ENCODE data around the gene TP73. TPM values are rescaled to one million over a fixed set of nuclear protein-coding genes. Genes with fewer than 3 reads are reported as not detected.

Gene TP73
- total RNA-seq, 6 experiments from 2014 or later, result 0.05 to 2.3 (median 0.32) TPM

- DNase-seq (no peak), ATAC-seq (no peak)
- TF ChIP-seq, protein P1, sequence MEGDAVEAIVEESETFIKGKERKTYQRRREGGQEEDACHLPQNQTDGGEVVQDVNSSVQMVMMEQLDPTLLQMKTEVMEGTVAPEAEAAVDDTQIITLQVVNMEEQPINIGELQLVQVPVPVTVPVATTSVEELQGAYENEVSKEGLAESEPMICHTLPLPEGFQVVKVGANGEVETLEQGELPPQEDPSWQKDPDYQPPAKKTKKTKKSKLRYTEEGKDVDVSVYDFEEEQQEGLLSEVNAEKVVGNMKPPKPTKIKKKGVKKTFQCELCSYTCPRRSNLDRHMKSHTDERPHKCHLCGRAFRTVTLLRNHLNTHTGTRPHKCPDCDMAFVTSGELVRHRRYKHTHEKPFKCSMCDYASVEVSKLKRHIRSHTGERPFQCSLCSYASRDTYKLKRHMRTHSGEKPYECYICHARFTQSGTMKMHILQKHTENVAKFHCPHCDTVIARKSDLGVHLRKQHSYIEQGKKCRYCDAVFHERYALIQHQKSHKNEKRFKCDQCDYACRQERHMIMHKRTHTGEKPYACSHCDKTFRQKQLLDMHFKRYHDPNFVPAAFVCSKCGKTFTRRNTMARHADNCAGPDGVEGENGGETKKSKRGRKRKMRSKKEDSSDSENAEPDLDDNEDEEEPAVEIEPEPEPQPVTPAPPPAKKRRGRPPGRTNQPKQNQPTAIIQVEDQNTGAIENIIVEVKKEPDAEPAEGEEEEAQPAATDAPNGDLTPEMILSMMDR (IDR thresholded peaks at IDR 0.05), result no peak
- TF ChIP-seq POLR2A (IDR thresholded peaks at IDR 0.05), result no peak
- Histone ChIP-seq H3K9me3 (no peaks in the 10 kb centered on the region), H3K27me3 (no peaks in the 10 kb centered on the region), H3K36me3 (no peaks in the 10 kb centered on the region), H3K4me1 (peaks cover 0 to 14% (median 0%) of the 10 kb centered on the region in 4 donors), H3K4me3 (no peak overlapping the region), H3K27ac (no peak overlapping the region)
- intact Hi-C loops (cut with DNase I), result no loop called here
- 46% methylated on average over 6 of the region's 6 CpGs for WGBS (ENCODE audit: insufficient coverage, low coverage, low lambda C conversion rate, missing lambda C conversion rate)
These were observed 98.4 kb downstream of the TP73 start for GRCh38 chr1:3750741-3751140.

DNA sequence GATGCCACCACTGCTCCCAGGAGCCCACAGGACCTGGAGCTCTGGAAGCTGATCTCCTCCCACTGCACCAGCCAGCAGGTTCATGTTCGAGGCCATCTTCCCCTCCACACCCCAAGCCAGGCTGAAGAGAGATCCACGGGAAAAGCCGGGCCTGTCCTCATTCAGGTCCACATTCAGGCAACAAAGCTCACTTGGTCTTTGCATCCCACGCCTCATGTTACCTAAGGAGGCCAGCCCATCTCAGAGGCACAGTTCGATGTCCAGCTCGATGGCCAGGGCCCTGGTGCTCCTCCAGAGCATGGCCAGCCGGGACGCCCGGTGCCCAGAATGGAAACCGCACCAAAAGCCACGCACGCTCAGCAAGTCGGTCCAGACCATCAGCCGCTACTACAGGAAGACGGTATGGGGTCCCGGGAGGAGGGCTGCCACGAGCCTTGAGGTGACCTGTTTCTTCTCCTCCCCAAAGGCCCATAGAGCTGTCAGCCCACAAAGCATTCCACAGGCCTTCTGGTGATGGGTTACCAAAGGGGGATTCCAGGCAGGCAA lies 100.2 kb downstream of the TP73 start, which contains the start of gene CCDC27:
TSS of gene CCDC27 (plus strand) at position 51 of the 546 bp plus-strand sequence. CDS start at position 83, 32 bp downstream.
- Histone ChIP-seq H3K36me3 (no peaks in the 10 kb centered on the region), H3K4me1 (peaks cover 0 to 4% (median 0%) of the 10 kb centered on the region in 4 donors), H3K9me3 (no peaks in the 10 kb centered on the region), H3K4me3 (no peak within 1 kb of the TSS), H3K27me3 (no peaks in the 10 kb centered on the region), H3K27ac (no peak within 1 kb of the TSS)
- TF ChIP-seq, protein P1 (IDR thresholded peaks at IDR 0.05), result no peak
- TF ChIP-seq POLR2A (IDR thresholded peaks at IDR 0.05), result no peak
- ATAC-seq (no peak), DNase-seq (no peak)
- WGBS (ENCODE audit: insufficient coverage, low coverage, low lambda C conversion rate, missing lambda C conversion rate), result 90% methylated on average over 2 of the region's 17 CpGs
- intact Hi-C loops (cut with DNase I), result no loop called here

DNA sequence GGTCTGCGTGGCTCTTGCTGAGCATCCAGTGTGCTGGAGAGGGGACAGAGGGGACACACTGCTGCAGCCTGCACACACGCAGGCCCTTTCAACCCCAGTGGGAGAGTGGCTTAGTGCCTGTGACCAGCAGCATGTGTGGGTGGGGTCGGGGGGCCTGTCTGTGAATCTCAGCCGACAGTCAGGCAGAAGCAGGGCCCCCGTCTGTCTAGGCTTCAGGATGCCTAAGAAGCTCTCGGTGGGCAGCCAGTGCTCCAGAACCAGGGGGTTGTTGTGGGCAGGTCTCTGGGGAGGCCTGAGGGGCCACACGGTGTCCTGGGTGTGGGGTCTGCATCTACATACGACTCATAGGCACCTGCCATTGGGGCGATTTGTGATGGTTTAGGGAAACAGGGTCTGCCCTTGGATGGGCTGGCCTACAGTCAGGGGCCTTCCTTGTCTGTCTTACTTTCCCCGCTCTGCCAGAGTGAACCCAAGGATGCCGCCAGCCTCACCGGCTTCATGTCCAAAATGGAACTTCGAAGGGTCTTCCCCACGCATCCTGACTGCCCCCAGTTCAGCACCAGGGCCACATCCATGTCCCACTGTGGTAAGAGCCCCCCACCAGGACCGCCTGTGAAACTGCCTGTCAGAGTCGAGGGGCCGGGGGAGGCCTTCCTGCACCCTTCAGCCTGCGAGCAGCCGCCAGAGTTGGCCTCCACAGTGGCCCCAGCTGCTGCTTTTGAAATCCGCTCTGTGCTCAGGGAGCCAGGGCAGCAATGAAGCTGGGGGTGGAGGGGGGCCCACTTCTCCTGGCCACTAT lies 101.5 kb downstream of the TP73 start:
- WGBS (ENCODE audit: insufficient coverage, low coverage, low lambda C conversion rate, missing lambda C conversion rate), result 72% methylated on average over 7 of the region's 20 CpGs
- Histone ChIP-seq H3K27me3 (no peaks in the 10 kb centered on the region), H3K9me3 (no peaks in the 10 kb centered on the region), H3K27ac (no peak overlapping the region), H3K36me3 (no peaks in the 10 kb centered on the region), H3K4me3 (no peak overlapping the region), H3K4me1 (no peaks in the 10 kb centered on the region)
- intact Hi-C loops (cut with DNase I), result no loop called here
- TF ChIP-seq, protein P1 (IDR thresholded peaks at IDR 0.05), result no peak
- no peak for TF ChIP-seq POLR2A (IDR thresholded peaks at IDR 0.05)
- DNase-seq (no peak), ATAC-seq (no peak)

DNA sequence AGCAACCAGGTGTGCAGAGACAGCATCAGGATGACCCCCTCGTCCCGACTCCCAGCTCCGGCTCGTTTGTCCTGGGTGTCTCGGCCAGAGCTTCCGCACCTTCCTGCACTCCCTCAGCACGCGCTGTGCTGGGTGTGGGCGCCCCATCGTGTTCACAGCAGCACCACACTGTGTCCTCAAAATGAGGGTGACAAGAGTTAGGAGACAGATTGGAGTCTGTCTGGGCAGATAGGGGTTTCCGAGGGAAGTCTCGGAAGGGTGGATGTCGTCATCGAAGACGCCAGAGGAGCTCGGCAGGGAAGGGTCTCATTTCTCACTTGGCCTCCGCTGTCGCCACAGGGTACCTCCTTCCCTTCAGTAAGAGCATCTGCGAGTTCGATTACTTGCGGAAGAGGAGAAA lies 104.1 kb downstream of the TP73 start:
- TF ChIP-seq POLR2A (IDR thresholded peaks at IDR 0.05), result no peak
- TF ChIP-seq, protein P1 (IDR thresholded peaks at IDR 0.05), result no peak
- Histone ChIP-seq H3K9me3 (no peaks in the 10 kb centered on the region), H3K27me3 (no peaks in the 10 kb centered on the region), H3K36me3 (no peaks in the 10 kb centered on the region), H3K4me1 (no peaks in the 10 kb centered on the region), H3K27ac (no peak overlapping the region), H3K4me3 (no peak overlapping the region)
- DNase-seq (no peak), ATAC-seq (no peak)
- intact Hi-C loops (cut with DNase I), result no loop called here
- WGBS (ENCODE audit: insufficient coverage, low coverage, low lambda C conversion rate, missing lambda C conversion rate), result 74% methylated on average over 7 of the region's 21 CpGs

Data from right lobe of liver (tissue), 6 donors.